Measurements from ENCODE around the gene KRT38. TPM values are rescaled to one million over a fixed set of nuclear protein-coding genes. Genes with fewer than 3 reads are reported as not detected.

Gene KRT38
- not detected for total RNA-seq

DNA sequence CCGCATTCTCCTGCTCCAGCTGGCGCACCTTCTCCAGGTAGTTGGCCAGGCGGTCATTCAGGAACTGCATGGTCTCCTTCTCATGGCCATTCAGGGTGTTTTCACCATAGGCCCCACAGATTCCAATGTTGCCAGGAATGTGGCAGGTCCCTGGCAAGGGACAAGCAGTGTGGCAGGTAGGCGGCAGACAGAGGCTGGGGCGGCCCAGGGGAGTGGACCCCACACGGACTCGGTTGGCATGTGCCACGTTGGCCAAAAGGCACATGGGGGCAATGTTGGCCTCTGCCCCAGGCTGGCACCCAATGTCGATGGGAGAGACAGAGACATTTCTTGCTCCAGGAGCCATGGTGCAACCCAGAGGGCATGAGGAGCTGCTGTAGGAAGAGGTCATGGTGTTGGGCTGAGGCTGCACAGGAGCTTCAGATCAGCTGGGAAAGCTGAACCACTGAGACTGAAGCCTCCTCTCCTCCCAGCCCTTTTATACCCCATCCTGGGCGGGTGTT, at the start of gene KRT38:
KRT38 (minus strand) TSS at position 453 of the 503 bp plus-strand sequence; CDS start at position 391, 62 bp downstream.
- Histone ChIP-seq H3K4me1 (no peaks in the 10 kb centered on the region), H3K36me3 (no peaks in the 10 kb centered on the region), H3K27me3 (no peaks in the 10 kb centered on the region), H3K27ac (no peak within 1 kb of the TSS), H3K9me3 (no peaks in the 10 kb centered on the region), H3K4me3 (no peak within 1 kb of the TSS)
- DNase-seq (ENCODE audit: low spot score in 2 of 2): no peak
- intact Hi-C loops (cut with DNase I; ENCODE audit: low total_unique reads): no loop called here
- TF ChIP-seq, protein P1, sequence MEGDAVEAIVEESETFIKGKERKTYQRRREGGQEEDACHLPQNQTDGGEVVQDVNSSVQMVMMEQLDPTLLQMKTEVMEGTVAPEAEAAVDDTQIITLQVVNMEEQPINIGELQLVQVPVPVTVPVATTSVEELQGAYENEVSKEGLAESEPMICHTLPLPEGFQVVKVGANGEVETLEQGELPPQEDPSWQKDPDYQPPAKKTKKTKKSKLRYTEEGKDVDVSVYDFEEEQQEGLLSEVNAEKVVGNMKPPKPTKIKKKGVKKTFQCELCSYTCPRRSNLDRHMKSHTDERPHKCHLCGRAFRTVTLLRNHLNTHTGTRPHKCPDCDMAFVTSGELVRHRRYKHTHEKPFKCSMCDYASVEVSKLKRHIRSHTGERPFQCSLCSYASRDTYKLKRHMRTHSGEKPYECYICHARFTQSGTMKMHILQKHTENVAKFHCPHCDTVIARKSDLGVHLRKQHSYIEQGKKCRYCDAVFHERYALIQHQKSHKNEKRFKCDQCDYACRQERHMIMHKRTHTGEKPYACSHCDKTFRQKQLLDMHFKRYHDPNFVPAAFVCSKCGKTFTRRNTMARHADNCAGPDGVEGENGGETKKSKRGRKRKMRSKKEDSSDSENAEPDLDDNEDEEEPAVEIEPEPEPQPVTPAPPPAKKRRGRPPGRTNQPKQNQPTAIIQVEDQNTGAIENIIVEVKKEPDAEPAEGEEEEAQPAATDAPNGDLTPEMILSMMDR (IDR thresholded peaks at IDR 0.05): no peak
- TF ChIP-seq POLR2A (IDR thresholded peaks at IDR 0.05): no peak
- TF ChIP-seq POLR2AphosphoS5 (IDR thresholded peaks at IDR 0.05): no peak

DNA sequence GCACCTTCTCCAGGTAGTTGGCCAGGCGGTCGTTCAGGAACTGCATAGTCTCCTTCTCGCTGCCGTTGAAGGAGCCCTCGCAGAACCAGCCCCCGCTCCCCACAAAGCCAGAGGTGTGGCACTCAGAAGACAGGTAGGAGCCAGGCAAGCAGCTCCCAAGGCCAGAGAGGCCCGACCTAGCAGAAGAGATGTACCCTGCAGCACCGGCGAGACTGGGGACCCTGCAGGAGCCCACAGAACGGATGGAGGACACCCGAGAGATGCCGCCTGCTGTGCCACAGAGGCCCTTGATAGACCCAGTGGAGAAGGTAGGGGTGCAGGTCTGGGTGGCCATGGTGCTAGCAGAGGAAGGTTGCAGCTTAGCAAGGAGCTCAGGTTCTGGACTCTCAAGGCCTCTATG, 48.7 kb upstream of the KRT38 start, which contains the start of gene KRT36:
KRT36 (minus strand) TSS at position 380 of the 400 bp plus-strand sequence; CDS start at position 334, 46 bp downstream.
- Histone ChIP-seq H3K27me3 (no peaks in the 10 kb centered on the region), H3K36me3 (no peaks in the 10 kb centered on the region), H3K4me3 (no peak within 1 kb of the TSS), H3K27ac (no peak within 1 kb of the TSS), H3K9me3 (no peaks in the 10 kb centered on the region), H3K4me1 (no peaks in the 10 kb centered on the region)
- TF ChIP-seq, protein P1 (IDR thresholded peaks at IDR 0.05): no peak
- TF ChIP-seq POLR2A (IDR thresholded peaks at IDR 0.05) (no peak), POLR2AphosphoS5 (IDR thresholded peaks at IDR 0.05) (no peak)
- DNase-seq (ENCODE audit: low spot score in 2 of 2): no peak
- intact Hi-C loops (cut with DNase I; ENCODE audit: low total_unique reads): no loop called here

GRCh38 chr17:41486809-41487530, 46.2 kb upstream of the KRT38 start:
- intact Hi-C loops (cut with DNase I; ENCODE audit: low total_unique reads): no loop called here
- Histone ChIP-seq H3K27ac (no peak overlapping the region), H3K27me3 (no peaks in the 10 kb centered on the region), H3K36me3 (no peaks in the 10 kb centered on the region), H3K9me3 (no peaks in the 10 kb centered on the region), H3K4me1 (no peaks in the 10 kb centered on the region), H3K4me3 (no peak overlapping the region)
- no peak for DNase-seq (ENCODE audit: low spot score in 2 of 2)
- TF ChIP-seq, protein P1 (IDR thresholded peaks at IDR 0.05): no peak
- no peak for TF ChIP-seq POLR2A (IDR thresholded peaks at IDR 0.05)
- no peak for TF ChIP-seq POLR2AphosphoS5 (IDR thresholded peaks at IDR 0.05)

DNA sequence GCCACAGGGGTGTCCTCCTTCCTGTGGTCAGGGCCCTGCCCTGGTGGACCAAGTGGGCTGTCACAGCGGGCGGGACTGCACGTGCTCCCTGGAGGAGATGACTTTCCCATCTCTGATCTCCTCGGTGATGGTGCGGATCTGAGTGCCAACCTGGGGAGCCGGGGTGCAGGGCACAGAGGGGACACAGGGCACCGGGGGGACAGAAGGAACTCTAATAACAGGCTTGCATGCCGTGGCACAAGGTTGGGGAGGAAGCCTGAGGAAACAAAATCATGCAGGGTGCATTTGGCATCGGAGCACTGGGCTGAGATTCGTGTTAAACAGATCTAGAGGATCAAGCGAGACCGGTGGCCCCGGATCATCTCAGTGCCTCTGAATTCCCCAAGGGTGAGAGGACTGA, 45.5 kb upstream of the KRT38 start:
- H3K4me3 ChIP-seq: no peak overlapping the region
- no peak for DNase-seq (ENCODE audit: low spot score in 2 of 2)
- H3K27ac ChIP-seq: no peak overlapping the region
- TF ChIP-seq POLR2AphosphoS5 (IDR thresholded peaks at IDR 0.05) (no peak), POLR2A (IDR thresholded peaks at IDR 0.05) (no peak)
- TF ChIP-seq, protein P1 (IDR thresholded peaks at IDR 0.05): no peak
- H3K27me3 ChIP-seq: no peaks in the 10 kb centered on the region
- no peaks in the 10 kb centered on the region for H3K9me3 ChIP-seq
- intact Hi-C loops (cut with DNase I; ENCODE audit: low total_unique reads): no loop called here
- H3K4me1 ChIP-seq: no peaks in the 10 kb centered on the region
- no peaks in the 10 kb centered on the region for H3K36me3 ChIP-seq
